Epithelial cell of prostate (primary cell): ENCODE results near the gene C1orf52.
A peak's percentile ranks its signal among the peaks of the same experiment; 100 is the strongest.

Source experiments
- DNase-seq: peaks from one replicate; pipeline ENCODE4 v3.0.0-alpha.2; 2011; ENCODE audit warnings: low read depth, low spot score
- H3K27ac ChIP-seq: fragments of 450-650 bp; 2 replicates; pipeline ENCODE4 v1.5.1; 2017; ENCODE audit warnings: mild to moderate bottlenecking

Gene C1orf52

DNA sequence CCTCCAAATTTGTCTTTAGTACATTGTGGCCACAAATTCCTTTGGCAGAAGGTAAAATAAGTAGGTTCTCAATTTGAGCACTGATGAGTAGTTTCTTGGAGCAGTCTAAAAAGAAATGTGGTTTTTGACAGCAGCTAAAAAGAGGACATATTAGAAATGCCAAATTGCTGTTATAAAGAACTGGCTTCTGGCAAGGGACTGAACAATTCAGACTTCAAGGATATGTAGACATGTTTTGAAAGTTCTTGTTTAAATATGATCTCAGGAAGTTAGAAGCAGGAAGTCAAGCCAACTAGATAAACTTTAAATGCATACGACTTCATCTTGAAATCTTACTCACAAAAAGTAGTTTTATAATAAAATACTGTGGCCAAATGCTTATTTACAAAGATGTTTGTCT lies 18.8 kb downstream of the C1orf52 start:
- no peak for DNase-seq

DNA sequence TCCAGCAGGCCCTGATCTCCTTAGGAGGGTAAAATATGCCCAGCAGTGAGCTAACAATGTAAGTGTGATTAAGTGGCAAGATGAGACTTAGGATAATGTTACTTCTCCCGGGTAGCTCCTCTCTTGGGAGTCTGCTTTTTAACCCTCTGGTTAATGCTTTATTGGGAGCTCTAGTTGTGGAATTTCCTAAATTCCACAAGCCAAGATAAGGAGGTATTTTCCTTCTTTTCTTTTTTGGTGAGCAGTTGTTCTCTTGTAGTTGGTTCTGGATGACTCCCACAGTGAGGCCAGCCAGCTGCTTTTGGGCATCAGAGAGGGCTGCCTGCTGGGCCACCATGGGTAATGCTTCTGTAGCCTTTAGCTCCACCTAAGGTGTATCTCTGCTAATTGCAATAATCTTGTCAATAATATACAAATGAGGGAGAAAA lies 19.3 kb downstream of the C1orf52 start:
- H3K27ac ChIP-seq = no peak overlapping the region
- no peak for DNase-seq

More for the DNA sequence above, 18.8 kb downstream of the C1orf52 start:
- no peak overlapping the region for H3K27ac ChIP-seq

DNA sequence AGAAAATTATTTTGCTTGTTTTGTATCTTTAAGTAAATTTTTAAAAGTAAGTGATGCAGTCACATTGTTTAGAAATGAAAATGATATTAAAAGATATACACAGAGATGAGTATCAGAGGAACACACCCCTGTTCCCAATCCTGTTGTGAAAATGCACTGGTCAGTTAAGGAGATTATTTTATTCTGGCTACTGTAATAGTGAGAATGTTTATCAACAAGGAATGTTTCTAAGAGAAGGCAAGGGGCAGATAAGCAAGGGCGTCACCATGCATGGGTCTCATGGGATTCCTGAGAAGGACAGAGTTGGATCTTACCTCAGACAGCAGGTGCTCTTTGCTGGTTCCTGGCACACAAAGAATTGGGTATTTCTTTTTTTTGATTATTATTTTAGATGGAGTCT lies 21.8 kb downstream of the C1orf52 start:
- DNase-seq = no peak
- no peak overlapping the region for H3K27ac ChIP-seq

DNA sequence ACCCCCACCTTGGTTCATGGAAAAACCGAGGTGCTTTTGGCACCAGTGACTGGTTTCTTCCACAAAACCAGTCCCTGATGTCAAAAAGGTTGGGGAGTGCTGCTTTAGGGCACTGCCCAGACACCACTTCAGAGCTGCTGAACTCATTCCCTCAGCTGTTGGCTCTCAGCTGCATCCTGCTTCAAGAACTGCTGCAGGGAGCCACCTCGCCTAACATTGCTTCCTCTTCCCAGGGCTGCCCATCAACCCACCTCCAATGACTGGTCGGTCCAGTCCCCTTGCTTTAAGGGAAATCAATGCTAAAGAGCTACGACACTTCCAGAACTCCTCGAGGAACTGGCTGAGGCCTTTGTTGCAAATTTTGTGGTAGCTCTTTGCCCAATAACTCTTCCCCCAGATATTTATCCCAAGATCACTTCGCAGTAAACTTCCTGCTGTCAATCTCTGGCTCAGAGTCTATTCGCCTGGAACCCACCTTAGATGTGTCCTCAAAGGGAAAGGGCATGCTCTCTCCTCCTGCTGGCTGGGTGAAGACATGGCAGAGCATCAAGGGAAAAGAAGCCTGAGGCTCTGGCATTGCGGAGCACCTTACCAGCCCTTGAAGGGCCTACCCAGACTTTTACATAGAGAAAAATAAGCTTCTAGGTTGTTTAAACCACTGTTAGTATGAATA lies 29.0 kb downstream of the C1orf52 start:
- no peak for DNase-seq
- no peak overlapping the region for H3K27ac ChIP-seq

DNA sequence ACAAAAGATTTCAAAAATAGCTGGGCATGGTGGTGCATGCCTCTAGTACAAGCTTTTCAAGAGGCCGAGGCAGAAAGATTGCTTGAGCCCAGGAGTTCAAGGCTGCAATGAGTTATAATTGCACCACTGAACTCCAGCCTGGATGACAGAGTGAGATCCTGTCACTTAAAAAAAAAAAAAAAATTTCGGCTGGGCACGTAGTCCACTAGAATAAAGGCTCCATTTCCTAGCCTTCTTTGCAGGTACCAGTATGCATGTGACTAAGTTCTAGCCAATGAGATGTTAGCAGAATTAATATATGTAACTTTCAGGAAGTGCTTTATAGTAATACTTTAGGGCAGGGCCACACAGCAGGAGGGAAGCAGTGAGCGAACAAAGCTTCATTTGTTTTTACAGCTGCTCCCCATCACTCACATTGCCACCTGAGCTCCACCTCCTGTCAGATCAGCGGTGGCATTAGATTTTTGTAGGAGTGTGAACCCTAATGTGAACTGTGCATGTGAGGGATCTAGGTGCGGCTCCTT lies 29.8 kb downstream of the C1orf52 start:
- no peak for DNase-seq
- no peak overlapping the region for H3K27ac ChIP-seq

DNA sequence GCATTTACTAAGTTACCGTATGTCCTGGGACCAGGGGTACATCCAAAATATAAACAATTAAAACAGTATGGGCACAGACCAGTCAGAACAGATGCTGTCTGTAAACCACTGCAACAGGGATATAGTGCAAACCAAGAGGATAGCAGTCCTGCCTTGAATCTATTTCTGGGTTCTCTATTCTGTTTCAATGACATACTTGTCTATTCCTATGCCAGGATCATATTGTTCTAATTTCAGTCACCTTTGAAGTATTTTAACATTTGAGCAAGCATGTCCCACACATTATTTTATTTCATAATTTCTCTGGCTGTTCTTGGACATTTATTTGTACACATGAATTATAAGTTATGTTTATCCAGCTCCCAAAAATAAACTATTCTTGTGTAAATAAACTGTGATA lies 30.5 kb downstream of the C1orf52 start:
- no peak for DNase-seq

DNA sequence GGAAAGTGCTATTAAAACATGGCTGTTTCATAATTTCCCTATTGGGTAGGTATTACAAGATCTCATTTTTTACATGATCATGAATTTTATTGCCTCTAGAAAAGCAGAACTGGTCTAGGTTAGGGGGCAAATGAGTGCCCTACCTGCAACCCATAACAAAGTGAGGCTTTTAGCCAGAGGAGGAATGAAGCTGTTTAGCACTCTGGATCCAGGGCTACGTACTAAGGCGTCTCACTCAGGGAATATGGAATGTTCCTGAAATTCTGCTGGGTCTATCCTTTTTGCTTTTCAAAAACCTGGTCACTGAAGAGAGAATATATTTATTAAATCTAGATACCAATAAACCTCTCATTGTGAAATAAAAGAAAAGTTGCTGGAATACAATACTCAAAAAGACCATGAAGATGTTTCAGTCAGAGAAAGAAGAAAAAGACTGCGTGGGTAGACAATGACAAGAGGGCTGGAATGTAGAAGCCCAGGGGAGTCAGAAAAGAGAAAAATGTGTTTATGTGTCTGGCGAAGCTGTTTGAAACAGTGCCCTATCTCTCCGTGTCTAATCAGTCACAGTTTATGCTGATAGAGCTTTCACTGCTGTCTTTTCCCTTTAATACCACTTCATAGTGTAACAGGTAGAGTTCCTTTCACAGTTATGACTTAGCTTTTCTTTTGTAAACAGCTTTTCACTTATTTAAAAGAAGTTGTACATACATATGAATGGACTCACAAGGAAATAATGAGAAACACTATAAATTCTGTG lies 33.7 kb downstream of the C1orf52 start:
- H3K27ac ChIP-seq = peak overlapping the region; percentile 44
- no peak for DNase-seq

More for the DNA sequence above, 30.5 kb downstream of the C1orf52 start:
- H3K27ac ChIP-seq = no peak overlapping the region

DNA sequence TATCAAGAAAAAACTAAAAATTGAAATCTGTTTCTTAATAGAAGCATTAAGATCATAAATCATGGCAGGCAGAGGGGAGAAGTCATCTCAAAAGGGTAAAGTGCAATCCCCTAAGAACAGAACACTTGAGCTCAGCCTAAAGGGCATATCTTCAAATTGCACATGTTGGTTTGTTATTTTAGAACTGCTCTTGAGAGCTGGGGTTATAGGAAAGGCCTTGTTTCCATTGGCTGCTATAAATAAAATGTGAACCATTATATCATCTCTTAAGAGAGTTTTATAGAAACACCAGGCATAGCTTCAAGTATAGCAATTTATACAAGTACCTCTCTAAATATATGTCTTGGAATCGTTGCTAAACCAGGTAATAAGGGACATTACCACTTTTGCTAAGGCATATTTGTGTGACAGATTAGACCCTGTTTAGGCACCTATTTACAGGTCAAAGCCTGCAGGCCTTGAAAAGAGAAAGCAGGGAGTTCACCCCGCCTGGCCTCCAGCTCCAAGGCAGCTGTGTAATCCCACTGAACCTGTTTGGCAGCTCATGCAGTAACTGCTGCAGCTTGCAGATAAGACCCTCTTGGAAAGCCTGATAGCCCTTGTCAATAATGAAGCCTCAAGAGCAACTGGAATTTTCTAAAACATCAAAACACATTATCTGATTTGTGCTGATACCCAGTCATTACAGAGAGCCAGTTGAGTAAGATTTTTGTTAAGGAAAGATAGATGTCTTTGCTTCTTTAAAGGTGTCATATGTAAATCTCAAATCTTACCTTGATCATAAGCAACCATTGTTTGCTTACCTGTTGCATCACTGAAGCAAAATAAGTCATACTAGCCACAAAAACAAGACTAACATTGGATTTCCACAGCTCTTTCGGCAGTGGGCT lies 34.5 kb downstream of the C1orf52 start:
- H3K27ac ChIP-seq = peak overlapping the region; percentile 44
- DNase-seq = peak; percentile 33

DNA sequence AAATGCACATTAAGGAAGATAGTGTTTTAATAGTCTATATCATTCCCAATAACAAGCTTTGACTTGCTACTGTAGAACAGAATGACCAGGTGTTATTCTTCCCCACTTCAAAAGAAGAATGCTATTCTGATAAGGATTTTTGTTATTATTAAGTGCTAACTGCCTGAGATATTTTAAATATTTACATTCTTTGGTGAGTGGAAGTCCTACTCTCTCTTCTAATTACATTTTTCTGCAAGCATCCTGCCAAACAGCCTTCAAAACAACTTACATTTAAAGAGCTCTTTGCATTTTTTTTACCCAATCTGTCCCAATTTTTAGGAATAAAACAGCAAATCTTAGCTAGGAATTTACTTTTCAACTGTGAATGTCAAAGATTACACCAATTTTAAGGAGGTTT lies 35.2 kb downstream of the C1orf52 start:
- peak overlapping the region; percentile 44 for H3K27ac ChIP-seq
- no peak for DNase-seq

DNA sequence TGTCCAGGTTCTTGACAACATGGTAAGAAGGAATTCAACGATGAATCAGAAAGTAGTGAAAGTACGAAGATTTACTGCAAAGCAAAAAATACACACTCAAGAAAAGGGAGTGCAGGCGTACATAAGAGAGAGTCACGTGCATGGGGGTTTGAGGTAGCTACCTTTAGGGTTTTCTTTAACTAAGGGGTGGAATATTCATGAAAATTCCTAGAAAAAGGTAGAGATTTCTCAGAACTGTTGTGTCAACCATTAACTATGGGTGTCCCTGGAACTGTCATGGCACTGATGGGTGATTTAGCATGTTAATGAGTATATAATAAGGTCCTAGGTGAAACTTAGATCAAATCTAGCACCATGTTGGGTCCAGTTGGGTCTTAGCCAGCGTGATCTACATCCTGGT lies 36.1 kb downstream of the C1orf52 start:
- H3K27ac ChIP-seq = no peak overlapping the region

DNA sequence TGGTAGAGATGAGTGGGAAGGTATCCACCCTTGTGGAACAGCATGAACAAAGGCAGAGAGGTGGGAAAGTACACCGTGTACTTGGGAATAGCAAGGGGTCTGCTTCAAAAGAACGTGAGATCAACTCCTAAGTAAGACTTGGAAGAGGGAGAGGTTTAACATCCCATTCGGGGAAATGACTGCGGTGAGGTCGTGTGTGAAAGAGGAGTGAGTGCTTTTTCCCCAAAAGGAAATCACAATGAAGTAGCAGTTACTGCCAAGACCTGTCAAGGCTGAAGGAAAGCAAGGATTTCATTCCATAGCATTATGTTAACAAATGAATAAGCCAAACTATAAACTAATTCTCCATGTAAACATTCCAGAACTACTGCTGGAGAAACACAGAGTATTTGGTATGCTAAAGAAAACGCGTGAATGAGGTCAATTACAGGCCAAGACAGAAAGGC lies 38.7 kb downstream of the C1orf52 start:
- H3K27ac ChIP-seq = no peak overlapping the region
- DNase-seq = no peak

More for the DNA sequence above, 36.1 kb downstream of the C1orf52 start:
- no peak for DNase-seq

DNA sequence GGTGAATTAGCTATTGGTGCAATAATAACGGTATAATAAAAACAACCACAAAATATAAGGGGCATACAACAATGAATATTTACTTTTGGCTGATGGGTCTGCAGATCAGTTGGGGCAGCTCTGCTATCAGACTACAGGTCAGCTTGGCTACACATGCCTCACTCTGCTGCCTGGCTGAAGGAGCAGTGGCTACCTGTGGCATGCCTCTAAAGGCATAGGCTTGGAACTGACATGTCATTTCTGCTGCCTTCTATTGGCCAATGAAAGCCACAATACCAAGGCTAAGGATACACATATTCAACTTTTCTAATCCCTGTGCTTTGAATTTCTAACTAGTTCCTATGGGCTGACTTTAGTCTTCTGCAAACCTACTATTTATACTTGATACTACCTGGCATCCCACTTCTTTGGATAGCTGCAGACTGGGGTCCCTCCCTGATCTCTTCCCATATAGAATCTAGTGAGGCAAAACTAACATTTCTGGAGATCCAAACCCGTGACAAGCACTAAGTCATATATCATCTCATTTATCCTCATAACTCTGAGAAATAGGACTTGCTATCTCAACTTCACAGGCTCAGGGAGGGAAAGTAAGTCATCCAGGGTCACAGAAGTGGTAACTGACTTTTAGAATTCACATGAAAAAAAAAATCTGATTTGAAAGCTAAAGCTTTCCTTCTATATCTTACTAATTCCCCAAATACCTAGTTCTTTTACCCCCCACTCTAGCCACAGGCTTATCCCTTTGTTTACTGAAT lies 39.4 kb downstream of the C1orf52 start:
- DNase-seq = no peak
- no peak overlapping the region for H3K27ac ChIP-seq

DNA sequence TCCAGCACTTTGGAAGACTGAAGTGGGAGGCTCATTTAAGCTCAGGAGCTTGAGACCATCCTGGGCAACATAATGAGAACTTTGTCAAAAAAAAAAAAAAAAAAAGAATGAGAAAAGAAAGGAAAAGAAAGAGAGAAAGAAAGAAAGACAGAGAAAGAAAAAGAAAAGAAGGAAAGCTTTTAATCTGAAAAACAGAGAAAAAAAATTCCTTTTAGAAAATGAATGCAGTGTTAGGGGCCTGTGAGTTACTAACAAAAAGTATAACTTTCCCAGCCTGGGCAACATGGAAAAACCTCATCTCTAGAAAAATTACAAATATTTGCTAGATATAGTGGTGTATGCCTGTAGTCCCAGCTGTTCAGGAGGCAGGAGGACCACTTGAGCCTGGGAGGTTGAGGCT lies 42.8 kb downstream of the C1orf52 start:
- H3K27ac ChIP-seq = no peak overlapping the region
- DNase-seq = no peak

DNA sequence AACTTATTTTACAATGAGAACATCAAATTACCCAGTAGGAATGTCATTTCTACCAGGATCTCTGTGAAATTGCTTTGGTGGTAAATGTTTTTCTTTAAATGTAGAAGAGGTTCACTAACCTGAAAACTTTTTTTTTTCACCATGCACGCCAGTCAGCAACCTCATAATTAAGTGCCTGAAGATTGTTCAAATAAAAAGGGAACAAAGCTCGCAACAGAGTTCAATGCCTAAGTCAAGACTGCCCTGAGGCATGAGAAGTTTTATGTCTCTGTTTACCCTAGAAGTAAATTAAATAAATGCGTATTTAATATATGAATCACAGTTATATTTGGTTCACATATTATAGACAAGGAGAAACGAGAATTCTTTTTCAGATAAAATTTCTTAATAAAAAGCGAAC lies 44.8 kb downstream of the C1orf52 start:
- no peak for DNase-seq

DNA sequence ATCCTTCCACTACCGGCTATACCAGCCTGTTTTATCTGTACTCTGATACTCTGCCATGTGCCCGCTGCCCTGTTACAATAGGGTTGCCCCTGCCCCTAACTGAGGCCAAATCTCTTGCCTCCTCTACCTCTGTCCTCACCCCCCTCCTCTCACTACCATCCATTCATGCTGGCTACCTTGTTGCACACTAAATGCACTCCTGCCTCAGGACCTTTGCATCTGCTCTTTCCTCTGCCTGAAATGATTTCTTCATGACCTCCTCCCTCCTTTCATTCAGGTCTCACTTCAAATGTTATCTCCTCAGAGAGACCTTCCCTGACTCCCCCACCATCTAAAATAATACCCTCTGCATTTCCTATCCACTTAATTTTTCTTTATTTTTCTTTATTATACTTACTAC lies 51.0 kb downstream of the C1orf52 start:
- DNase-seq = no peak
- H3K27ac ChIP-seq = no peak overlapping the region

More for the DNA sequence above, 44.8 kb downstream of the C1orf52 start:
- no peak overlapping the region for H3K27ac ChIP-seq

DNA sequence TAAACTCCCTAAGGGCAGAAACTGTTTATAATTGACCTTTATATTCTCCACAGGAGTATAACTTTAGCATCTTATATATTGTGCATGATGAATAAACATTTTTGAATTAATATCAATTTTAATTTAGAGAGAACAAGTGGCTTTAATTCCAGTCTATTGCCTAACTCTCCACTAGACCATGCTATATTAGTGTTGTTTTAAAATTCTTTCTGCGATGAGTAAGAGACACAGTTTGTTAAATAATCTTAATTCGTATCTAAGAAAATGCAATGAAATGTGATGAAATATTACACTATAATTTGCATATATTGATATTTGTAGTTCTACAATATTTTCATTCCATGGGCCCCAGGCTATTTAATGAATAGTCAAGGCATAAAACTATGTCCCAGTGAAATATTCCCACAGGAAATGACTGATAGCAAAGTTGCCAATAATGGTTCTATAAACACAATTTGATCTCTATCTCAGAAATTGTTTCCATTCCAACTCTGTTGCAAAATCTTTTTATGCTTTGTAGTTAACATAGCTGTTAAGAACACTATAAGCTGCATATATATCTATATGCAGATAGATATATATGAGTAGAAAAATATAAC lies 55.8 kb downstream of the C1orf52 start:
- H3K27ac ChIP-seq = no peak overlapping the region
- no peak for DNase-seq

DNA sequence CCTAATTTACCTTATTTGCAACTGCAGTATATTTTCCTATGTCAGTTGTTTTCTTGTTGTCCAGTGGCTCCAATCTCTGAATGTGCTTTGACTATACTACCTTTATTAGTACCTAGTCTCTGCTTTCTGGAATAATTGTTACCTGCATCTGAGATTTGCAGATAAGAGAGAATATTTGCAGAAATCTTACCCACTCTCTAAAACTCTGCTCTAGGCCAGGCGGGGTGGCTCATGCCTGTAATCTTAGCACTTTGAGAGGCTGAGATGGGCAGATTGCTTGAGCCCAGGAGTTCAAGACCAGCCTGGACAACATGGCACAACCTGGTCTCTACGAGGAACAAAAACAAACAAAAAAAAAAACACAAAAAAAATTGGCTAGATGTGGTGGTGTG lies 56.6 kb downstream of the C1orf52 start:
- no peak overlapping the region for H3K27ac ChIP-seq
- no peak for DNase-seq

DNA sequence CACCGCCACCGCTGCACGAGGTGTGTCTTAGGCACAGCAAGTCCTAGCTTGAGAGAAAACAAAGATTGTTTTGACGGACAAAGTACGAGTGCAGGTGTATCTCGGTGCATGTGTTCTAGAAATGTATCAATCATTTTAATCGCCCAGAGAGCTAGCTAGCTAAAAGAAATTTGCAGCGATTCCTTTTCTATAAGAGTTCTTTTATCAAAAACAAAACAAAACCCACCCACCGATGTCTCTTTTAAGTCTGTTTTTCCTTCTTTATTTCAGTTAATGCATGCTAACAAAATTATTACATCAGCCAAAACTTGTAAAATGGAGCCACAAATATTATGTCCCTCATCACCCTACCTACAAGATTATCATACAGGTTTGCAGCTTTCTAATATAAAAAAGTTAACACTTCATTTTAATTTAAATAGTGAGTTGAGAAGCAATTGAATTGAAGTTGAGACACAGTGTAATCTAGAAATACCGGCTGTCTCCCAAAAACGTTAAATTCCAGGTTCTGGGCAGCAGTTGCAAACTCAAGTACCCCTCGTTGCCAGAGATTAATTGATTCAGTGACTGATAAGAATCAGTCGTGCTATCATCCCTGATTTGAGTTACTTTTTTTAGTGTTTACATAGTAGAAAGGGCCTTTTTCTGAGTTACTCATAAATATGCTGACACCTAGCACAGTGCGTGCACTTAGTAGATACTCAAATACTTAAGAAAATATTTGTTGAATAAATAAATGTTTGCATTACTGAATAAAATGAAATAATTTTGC lies 57.2 kb downstream of the C1orf52 start:
- H3K27ac ChIP-seq = peak overlapping the region; percentile 66
- no peak for DNase-seq
